Measurements from ENCODE around the gene PXN. TPM values are rescaled to one million over a fixed set of nuclear protein-coding genes. Genes with fewer than 3 reads are reported as not detected.
"Not testable (repeated sequence)": the region's sequence is repeated elsewhere in the genome, so short reads cannot be mapped to it uniquely, and the experiment has no call there.

Gene PXN
- total RNA-seq, 1 donor from 2014 or later: 282 TPM

DNA sequence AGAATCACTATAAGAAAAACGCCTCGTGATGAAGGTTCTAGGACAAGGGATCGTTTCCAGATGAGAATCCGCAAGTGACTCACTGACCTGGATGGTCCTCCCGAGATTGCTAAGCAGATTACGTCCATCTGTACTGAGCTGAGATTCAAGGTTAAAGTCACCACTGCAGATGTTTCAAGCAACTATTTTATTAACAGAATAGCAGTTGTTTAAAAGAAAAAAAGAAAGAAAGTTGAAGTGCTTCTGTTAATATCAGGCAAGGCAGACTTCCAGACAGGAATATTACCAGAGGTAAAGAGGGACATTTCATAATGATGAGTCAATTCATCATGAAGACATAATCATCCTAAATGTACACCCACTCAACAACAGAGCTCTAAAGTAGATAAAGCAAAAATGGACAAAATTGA is 17.9 kb downstream of the PXN start:
- intact Hi-C loops (cut with DNase I): no loop called here
- H3K36me3 ChIP-seq: no peaks in the 10 kb centered on the region
- H3K27ac ChIP-seq: peak overlapping the region in 1 of 2 donors; percentile 76
- H3K4me1 ChIP-seq: peaks cover 19 to 41% of the 10 kb centered on the region in 2 donors
- TF ChIP-seq, protein P1, sequence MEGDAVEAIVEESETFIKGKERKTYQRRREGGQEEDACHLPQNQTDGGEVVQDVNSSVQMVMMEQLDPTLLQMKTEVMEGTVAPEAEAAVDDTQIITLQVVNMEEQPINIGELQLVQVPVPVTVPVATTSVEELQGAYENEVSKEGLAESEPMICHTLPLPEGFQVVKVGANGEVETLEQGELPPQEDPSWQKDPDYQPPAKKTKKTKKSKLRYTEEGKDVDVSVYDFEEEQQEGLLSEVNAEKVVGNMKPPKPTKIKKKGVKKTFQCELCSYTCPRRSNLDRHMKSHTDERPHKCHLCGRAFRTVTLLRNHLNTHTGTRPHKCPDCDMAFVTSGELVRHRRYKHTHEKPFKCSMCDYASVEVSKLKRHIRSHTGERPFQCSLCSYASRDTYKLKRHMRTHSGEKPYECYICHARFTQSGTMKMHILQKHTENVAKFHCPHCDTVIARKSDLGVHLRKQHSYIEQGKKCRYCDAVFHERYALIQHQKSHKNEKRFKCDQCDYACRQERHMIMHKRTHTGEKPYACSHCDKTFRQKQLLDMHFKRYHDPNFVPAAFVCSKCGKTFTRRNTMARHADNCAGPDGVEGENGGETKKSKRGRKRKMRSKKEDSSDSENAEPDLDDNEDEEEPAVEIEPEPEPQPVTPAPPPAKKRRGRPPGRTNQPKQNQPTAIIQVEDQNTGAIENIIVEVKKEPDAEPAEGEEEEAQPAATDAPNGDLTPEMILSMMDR (IDR thresholded peaks at IDR 0.05): no peak
- H3K27me3 ChIP-seq: no peaks in the 10 kb centered on the region
- no peaks in the 10 kb centered on the region for H3K9me3 ChIP-seq
- no peak for DNase-seq (ENCODE audit: low spot score in 2 of 2)
- H3K4me3 ChIP-seq: no peak overlapping the region

DNA sequence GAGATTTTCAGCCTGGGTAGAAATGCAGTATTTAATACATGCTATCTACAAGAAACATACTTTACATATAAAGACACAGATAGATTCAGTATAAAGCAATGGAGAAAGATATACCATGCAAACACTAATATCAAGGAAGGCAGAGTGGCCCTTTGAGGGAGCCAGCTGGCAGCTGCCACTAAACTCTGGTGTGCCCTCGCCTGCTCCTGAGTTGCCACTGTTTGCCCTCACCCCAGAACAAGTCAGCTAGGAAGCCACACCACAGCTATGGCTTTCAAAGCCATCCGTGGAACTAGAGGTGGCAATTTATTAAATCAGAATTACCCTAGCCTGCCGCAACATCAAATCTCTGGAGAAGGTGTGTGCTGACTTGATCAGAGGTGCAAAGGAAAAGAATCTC is 18.3 kb downstream of the PXN start:
- Histone ChIP-seq H3K4me1 (peaks cover 15 to 38% of the 10 kb centered on the region in 2 donors), H3K36me3 (peaks cover 0 to under 1% of the 10 kb centered on the region in 2 donors), H3K9me3 (no peaks in the 10 kb centered on the region), H3K27me3 (no peaks in the 10 kb centered on the region), H3K4me3 (peak overlapping the region in 1 of 2 donors; percentile 13), H3K27ac (no peak overlapping the region)
- no peak for DNase-seq (ENCODE audit: low spot score in 2 of 2)
- TF ChIP-seq, protein P1 (IDR thresholded peaks at IDR 0.05): no peak
- intact Hi-C loops (cut with DNase I): no loop called here

DNA sequence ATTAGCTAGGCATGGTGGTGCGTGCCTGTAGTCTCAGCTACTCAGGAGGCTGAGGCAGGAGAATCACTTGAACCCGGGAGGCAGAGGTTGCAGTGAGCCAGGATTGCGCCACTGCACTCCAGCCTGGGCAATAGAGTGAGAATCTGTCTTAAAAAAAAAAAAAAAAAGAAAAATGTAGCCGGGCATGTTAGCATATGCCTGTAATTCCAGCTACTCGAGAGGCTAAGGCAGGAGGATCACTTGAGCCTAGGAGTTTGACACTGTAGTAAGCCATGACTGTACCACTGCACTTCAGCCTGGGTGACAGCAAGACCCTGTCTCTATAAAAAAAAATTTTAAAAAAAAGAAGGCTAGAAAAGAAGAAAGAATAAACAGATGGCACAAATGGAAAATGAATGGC is 18.8 kb downstream of the PXN start:
- H3K27ac ChIP-seq; H3K4me3 ChIP-seq; DNase-seq (ENCODE audit: low spot score in 2 of 2); H3K27me3 ChIP-seq; H3K36me3 ChIP-seq; intact Hi-C loops (cut with DNase I); H3K9me3 ChIP-seq: not testable (repeated sequence)
- H3K4me1 ChIP-seq: peaks cover 14 to 40% of the 10 kb centered on the region in 2 donors

DNA sequence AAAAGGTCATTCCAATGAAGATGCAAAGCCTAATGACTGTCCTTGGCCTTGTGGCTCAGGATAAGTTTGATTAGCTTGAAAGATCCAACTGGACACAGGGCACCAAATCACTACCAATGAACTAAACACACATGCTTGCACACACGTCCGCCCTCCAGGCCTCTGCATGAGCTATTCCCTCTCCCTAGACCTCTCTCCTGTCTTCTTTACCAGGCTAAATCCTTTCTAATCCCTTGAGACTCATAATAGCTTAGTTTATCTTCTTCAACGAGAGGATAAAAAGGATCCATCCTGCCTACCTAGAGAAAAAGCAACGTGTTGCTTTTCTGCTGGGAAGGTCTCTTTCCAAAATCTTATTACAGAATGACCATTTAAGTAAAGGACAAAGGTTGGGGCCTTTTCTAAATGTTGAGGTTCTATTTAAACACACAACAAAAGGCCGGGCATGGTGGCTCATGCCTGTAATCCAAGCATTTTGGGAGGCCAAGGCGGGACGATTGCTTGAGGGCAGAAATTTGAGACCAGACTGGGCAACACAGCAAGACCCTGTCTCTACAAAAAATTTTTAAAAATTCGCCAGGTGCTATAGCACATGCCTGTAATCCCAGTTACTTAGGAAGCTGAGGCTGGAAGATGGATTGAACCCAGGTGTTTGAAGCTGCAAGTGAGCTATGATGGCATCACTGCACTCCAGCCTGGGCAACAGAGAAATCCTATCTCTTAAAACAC is 22.4 kb downstream of the PXN start:
- Histone ChIP-seq H3K27me3 (no peaks in the 10 kb centered on the region), H3K27ac (no peak overlapping the region), H3K4me1 (peaks cover 3 to 42% of the 10 kb centered on the region in 2 donors), H3K4me3 (no peak overlapping the region), H3K9me3 (no peaks in the 10 kb centered on the region), H3K36me3 (peaks cover 0 to 8% of the 10 kb centered on the region in 2 donors)
- no peak for DNase-seq (ENCODE audit: low spot score in 2 of 2)
- intact Hi-C loops (cut with DNase I): no loop called here
- TF ChIP-seq, protein P1 (IDR thresholded peaks at IDR 0.05): no peak

DNA sequence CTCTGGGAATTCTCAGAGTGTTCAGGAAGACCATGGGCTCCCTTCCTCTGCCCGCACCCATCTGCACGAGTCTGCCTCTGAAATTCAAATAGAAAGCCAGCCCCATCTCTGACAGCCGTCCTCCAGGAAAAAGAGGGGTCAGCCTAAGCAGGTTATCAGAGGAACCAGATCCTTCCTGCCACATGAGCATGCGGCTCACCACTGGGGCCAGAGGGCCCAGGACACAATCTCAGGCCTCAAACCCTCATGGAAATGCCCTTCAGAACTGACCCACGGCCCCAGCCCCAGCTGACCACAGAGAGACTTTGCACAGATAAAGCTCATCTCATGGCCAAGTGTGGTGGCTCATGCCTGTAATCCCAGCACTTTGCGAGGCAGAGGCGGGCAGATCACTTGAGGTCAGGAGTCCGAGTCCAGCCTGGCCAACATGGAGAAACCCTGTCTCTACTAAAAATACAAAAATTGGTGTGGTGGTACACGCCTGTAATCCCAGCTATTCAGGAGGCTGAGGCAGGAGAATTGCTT is 23.2 kb downstream of the PXN start:
- DNase-seq (ENCODE audit: low spot score in 2 of 2): no peak
- intact Hi-C loops (cut with DNase I): no loop called here
- Histone ChIP-seq H3K27me3 (no peaks in the 10 kb centered on the region), H3K36me3 (peaks cover 0 to 8% of the 10 kb centered on the region in 2 donors), H3K9me3 (no peaks in the 10 kb centered on the region), H3K4me1 (peaks cover 10 to 41% of the 10 kb centered on the region in 2 donors), H3K27ac (peak overlapping the region in 1 of 2 donors; percentile 36), H3K4me3 (no peak overlapping the region)
- TF ChIP-seq, protein P1 (IDR thresholded peaks at IDR 0.05): no peak

DNA sequence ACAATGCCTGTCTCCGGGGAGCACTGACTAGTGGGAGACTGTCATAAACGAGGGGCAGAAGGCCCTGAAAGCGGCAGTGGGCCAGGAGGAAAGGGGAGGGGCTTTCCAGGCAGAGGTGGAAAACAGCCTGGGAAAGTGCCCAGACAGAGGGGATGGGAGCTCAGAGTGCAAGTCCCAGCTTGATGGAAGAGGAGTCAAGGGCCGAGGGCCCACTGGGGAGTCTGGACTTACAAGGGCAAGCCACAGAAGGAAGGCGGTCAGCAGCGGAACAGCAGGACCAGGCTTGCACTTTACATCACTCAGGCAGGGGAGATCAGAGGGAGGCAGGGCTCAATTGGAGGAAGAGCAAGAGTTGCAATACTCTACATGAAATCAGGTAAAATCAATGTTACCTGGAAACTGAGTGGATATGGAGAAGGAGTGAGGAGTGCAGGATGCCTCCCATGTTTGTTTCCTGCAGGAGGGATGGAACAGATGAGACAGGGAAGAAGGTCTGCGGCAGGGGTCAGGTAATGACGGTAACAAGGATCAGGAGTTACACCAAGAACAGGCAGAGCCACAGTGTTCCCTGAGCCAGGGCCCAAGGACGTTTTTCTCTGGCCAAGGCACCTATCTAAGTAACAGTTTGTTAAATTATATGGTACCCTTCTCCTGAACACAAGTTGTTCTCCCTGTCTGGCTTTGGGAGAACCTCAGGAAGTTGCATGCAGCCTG is 23.8 kb downstream of the PXN start:
- intact Hi-C loops (cut with DNase I): no loop called here
- H3K36me3 ChIP-seq: peaks cover 0 to 8% of the 10 kb centered on the region in 2 donors
- H3K9me3 ChIP-seq: no peaks in the 10 kb centered on the region
- peaks cover 16 to 44% of the 10 kb centered on the region in 2 donors for H3K4me1 ChIP-seq
- TF ChIP-seq, protein P1 (IDR thresholded peaks at IDR 0.05): no peak
- DNase-seq (ENCODE audit: low spot score in 2 of 2): no peak
- no peaks in the 10 kb centered on the region for H3K27me3 ChIP-seq
- no peak overlapping the region for H3K4me3 ChIP-seq
- H3K27ac ChIP-seq: peak overlapping the region in 1 of 2 donors; percentile 36
